HG02852 (cell line): Measurements from ENCODE around the gene EFNB2.

Source experiments
- ATAC-seq: cut with Tn5 transposase; IDR thresholded peaks from one replicate; pipeline ENCODE4 v1.9.1; 2021; ENCODE audit warnings: mild to moderate bottlenecking, moderate library complexity; ENCODE audit not compliant: unreplicated experiment

EFNB2 gene

DNA sequence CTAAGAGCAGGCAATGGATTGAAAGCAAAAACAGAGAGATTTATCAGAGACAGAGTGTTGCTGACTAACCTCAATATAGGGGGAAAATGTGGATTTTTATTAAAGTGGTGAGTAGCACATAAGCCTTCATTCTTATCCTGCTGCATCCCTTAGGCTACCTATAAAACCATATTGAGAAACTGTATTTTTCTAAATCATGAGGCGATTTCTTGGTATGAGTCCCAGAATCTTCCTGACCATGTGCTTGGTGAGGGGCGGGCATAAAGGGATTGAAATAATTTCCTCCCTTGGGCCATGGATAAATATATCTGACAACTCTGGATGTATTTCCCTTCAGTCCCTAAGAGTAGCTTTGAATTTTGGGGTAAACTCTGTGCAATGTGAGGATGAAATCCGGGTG, 72.8 kb downstream of the EFNB2 start:
- no peak for ATAC-seq

DNA sequence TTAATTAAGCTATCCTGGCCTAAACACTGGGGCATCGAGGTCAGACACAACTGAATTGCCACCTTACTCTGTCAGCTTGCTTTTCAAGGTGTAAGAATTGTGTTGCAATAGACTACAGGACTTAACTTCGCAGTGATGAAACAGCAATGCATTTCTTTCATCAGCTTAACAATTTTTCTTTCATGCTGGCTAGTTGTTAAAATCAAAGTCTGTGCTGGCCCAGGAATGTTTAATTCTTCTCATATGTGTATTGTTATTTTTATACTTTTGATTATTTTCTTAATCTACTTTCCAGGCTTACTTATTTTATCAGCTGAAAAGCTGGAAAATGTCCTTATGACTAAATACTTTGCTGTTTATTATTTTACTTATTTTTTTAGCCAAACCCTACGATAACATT, 79.7 kb downstream of the EFNB2 start:
- ATAC-seq = no peak

DNA sequence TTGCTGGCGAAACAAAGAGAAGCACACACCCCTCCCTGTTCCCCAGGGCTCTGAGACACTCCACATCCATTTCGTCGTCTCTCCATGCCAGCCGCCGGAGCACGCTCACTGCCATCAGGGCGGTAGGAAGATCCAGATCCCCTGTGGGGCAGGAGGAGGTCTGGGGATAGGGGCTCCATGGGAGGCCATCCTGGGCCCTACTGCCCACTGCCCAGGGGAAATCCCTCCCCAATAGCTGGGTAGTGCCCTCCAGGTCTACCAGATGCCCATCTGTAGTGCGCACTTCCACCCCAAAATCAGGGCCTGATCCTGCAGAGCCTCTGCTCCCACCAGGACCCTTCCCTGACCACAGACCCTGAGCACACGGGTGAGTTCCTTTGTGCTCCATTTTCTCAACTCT, 80.3 kb downstream of the EFNB2 start:
- no peak for ATAC-seq

DNA sequence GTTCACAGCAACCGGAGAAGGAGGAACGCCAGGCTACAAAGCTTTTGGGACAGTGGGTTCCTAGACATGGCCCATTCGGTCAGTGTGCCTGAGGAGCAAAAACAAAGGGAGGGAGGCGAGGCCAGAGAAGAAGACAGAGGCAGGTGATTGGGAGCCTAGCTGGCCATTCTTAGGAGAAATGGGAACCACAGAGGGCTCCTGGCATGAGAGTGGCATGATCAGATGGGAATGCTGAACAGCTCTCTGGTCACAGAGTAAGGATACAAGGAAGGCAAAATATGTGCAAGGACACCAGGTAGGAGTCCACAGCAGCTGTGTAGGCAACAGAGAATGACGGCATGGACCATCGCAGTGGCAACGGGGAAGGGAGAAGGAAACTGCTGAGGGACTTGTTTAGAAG, 82.4 kb downstream of the EFNB2 start:
- no peak for ATAC-seq

DNA sequence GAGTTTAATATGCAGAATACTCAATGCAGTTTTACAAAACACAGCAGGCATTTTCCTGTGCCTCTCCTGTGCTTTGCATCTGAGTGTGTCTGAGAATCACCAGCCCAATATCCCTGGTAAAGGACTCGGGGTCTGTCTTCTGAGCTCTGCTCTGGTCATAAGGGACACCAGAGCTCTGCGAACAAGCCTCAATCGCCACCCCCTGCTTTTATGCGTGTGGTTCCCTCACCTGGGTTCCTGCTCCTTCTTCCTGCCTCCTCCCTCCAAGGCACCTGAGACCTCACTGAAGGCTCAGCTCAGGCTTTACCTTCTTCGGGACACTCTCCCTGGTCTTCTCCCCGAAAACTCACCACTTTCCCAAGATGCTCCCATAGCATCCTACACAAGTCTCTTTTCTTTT, 84.5 kb downstream of the EFNB2 start:
- no peak for ATAC-seq

DNA sequence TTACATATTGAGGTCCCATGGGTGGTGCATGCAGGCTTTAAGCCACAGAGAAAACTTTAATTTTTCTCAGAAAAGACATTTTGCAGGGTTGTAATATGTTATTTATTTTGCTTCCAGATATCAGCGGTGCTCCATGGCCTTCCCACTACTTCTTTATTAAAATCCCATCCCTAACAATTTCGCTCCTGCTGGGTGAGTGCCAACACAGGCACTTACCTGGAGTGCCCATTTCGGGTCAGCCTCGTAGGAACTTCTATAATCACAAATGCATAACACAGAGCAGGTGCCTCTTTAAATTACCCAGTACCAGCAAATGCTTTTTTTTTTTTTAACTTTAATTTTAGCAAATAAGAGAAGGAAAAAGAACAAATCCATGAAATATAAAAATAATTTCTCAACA, 86.4 kb downstream of the EFNB2 start:
- no peak for ATAC-seq

DNA sequence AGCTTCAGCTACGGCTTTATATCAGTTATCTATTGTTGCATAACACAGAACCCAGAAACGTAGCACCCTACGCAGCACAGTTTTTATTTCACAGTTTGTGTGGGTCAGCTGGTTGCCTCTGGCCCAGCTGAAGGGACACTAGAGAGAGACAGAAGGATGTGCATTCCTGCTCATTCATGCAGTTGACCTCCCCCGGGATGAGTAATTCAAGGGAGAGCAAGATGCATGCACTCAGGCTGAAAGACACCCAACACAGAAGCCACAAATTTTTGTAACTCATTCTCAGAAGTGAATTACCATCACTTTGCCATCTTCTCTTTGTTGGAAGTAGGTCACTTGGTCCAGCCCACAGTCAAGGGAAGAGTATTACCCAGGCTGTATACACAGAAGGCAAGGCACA, 89.5 kb downstream of the EFNB2 start:
- no peak for ATAC-seq

DNA sequence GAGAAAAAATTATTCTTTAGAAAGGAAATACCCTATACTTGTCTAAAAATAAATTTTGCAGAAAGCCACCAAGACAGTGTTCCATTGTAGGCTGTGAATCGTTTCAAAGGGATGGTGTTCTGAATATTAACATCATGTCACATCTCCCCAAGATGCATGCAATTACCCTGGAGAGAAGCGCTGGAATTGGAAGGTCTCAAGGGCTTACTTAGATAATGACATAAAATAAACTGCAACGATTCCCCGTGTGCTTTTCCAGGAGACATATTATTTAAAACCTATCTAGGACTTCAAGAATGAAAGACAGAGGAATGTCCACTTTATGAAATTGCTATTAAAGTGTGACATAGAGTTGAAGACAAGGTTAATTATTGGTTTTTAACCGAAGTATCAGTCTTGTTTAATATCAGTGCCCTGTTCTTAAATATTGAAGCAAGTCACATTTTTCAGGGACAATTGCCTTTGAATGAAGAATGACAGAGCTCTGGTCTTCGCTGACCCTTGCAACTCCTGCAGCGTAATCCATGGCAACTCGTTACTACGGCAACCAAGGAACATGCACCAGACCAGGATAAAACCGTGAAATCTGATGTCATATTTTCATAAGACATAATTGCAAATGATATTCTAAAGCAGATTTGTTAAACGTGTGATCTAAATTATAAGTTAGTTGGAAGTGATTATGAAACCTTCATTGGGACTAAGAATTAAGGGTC, 91.7 kb downstream of the EFNB2 start:
- no peak for ATAC-seq

DNA sequence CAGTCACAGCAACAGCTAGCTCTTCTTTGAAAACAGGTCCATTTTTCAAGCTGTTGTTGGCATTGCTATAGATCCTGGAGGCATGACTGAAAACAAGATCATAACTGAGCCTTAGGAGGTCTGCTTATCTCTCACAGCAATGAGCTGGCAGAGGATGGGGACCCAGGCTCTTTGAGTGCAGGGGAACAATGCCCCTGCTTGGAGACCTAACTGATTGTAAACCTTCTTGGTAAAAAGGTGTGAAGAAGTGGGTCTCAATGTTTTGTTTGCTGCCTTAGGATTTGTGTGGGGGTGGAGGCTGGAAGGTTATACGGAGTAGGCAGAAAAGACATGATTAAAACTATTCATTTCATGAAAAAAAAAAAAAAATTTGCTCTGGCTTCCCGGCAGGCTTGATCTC, 94.6 kb downstream of the EFNB2 start:
- ATAC-seq = no peak
